B cell (primary cell): Measurements from ENCODE around the gene TMEM139.

Experiments
- CTCF ChIP-seq: fragments of 200-600 bp; IDR thresholded peaks from one replicate; pipeline ENCODE4 v1.8.0; 2022; ENCODE audit warnings: antibody characterized with exemption, mild to moderate bottlenecking
- EZH2 ChIP-seq: IDR thresholded peaks from 2 replicates; pipeline ENCODE4 v1.6.1; 2012; ENCODE audit warnings: borderline replicate concordance, low read depth, mild to moderate bottlenecking, moderate library complexity, low read length; ENCODE audit not compliant: insufficient read depth, poor library complexity, severe bottlenecking

- TF ChIP-seq CTCF (no peak), EZH2 (no peak)
Observed at GRCh38 chr7:143334244-143334643, 49.5 kb downstream of the TMEM139 start.
